MCF 10A (cell line): ENCODE results near the gene NUDT15. TPM values are rescaled to one million over a fixed set of nuclear protein-coding genes. Genes with fewer than 3 reads are reported as not detected.
"Not testable (repeated sequence)": the region's sequence is repeated elsewhere in the genome, so short reads cannot be mapped to it uniquely, and the experiment has no call there.

Source experiments
- BruUV-seq: library from RNA; stranded (reverse); fragments of 400-500 nt; replicated peaks from 2 replicates; lab custom pipeline; 2021; lab: Mats Ljungman, UMichigan
- CTCF ChIA-PET: fragments of 300-600 bp; sonication (Branson Sonifier 250); formaldehyde crosslinking; extraction: SDS; loops from one replicate; lab custom pipeline; 2021; ENCODE audit warnings: antibody characterized with exemption, inconsistent platforms; lab: Yijun Ruan, JAX
- POLR2A ChIA-PET: fragments of 300-600, 350-650 bp; sonication (Branson Sonifier 250); formaldehyde crosslinking; extraction: SDS; loops from one replicate; lab custom pipeline; 2020; ENCODE audit warnings: antibody characterized with exemption, inconsistent platforms; lab: Yijun Ruan, JAX
- DNase-seq: peaks from one replicate; pipeline ENCODE4 v3.0.0-alpha.2; 2018; ENCODE audit not compliant: unreplicated experiment
- H3K27ac Mint-ChIP-seq: one replicate; pipeline ENCODE4 v1.8.0; 2022; ENCODE audit warnings: mild to moderate bottlenecking, low read depth, mixed read lengths; ENCODE audit not compliant: unreplicated experiment
- H3K27me3 Mint-ChIP-seq: one replicate; pipeline ENCODE4 v1.8.0; 2022; ENCODE audit warnings: mixed read lengths; ENCODE audit not compliant: insufficient read depth, unreplicated experiment
- H3K36me3 Mint-ChIP-seq: one replicate; pipeline ENCODE4 v1.8.0; 2022; ENCODE audit warnings: mild to moderate bottlenecking, moderate library complexity, mixed read lengths; ENCODE audit not compliant: insufficient read depth, unreplicated experiment
- H3K4me1 Mint-ChIP-seq: one replicate; pipeline ENCODE4 v1.8.0; 2022; ENCODE audit warnings: mixed read lengths; ENCODE audit not compliant: insufficient read depth, unreplicated experiment
- H3K4me3 Mint-ChIP-seq: one replicate; pipeline ENCODE4 v1.8.0; 2022; ENCODE audit warnings: mild to moderate bottlenecking, moderate library complexity, mixed read lengths; ENCODE audit not compliant: unreplicated experiment
- H3K9me3 Mint-ChIP-seq: one replicate; pipeline ENCODE4 v1.8.0; 2022; ENCODE audit warnings: mixed read lengths; ENCODE audit not compliant: unreplicated experiment
- intact Hi-C: fragments of 100-400 bp; cut with micrococcal nuclease; formaldehyde crosslinking; loops from 2 replicates; pipeline ENCODE4 v1.14.1; 2022
- total RNA-seq: library from RNA; stranded (reverse); gene quantifications from 2 replicates; pipeline ENCODE4 v1.2.3, GENCODE V29; 2022
- TF ChIP-seq, protein P1 (sequence below): fragments of 200-600 bp; IDR thresholded peaks from one replicate; pipeline ENCODE4 v1.8.0; 2022; ENCODE audit warnings: antibody characterized with exemption, mild to moderate bottlenecking; ENCODE audit not compliant: unreplicated experiment

NUDT15 gene
- total RNA-seq, 1 experiment from 2014 or later = 21.6 TPM

DNA sequence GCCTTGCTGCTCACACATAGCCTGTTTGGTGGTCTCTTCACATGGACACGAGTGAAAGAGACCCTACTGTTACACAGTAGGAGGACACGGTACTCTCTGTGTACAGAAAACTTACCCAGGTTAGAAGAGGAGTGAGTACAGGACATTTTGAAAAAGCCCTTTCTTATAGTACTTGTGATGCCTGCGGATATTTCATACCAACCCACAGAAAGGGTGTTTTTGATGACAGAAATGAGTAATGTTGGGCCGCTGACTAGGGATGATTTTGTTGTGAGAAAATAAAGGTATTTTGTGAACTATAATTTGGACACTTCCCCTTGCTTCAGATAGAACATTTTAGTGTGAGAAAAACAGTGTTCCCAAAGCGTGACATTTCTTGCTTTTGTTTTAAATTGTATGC, 18.2 kb downstream of the NUDT15 start:
- H3K27ac Mint-ChIP-seq = no peak overlapping the region
- peaks cover 46% of the 10 kb centered on the region for H3K36me3 Mint-ChIP-seq
- BruUV-seq = no TSS peak
- no peak for DNase-seq
- no peak overlapping the region for H3K4me3 Mint-ChIP-seq
- no peaks in the 10 kb centered on the region for H3K9me3 Mint-ChIP-seq
- TF ChIP-seq, protein P1, sequence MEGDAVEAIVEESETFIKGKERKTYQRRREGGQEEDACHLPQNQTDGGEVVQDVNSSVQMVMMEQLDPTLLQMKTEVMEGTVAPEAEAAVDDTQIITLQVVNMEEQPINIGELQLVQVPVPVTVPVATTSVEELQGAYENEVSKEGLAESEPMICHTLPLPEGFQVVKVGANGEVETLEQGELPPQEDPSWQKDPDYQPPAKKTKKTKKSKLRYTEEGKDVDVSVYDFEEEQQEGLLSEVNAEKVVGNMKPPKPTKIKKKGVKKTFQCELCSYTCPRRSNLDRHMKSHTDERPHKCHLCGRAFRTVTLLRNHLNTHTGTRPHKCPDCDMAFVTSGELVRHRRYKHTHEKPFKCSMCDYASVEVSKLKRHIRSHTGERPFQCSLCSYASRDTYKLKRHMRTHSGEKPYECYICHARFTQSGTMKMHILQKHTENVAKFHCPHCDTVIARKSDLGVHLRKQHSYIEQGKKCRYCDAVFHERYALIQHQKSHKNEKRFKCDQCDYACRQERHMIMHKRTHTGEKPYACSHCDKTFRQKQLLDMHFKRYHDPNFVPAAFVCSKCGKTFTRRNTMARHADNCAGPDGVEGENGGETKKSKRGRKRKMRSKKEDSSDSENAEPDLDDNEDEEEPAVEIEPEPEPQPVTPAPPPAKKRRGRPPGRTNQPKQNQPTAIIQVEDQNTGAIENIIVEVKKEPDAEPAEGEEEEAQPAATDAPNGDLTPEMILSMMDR = no peak
- ChIA-PET CTCF (interaction anchor here (0.6 kb wide), 1 partner anchor 526 kb away, joined by 3 read pairs; no protein-coding TSS in a partner anchor), POLR2A (no interaction called here)
- no peaks in the 10 kb centered on the region for H3K4me1 Mint-ChIP-seq
- no peaks in the 10 kb centered on the region for H3K27me3 Mint-ChIP-seq
- intact Hi-C loops = no loop called here

DNA sequence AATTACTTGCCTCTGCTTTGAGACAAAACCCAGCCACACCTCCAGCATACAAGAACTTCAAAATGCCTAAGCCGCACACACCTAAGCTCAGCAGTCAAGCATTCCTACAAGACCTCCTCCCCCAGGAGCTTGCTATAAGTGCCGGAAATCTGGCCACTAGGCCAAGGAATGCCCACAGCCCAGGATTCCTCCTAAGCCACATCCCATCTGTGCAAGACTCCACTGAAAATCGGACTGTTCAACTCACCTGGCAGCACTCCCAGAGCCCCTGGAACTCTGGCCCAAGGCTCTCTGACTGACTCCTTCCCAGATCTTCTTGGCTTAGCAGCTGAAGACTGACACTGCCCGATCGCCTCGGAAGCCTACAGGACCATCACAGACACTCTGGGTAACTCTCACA, 21.0 kb downstream of the NUDT15 start:
- BruUV-seq, H3K4me1 Mint-ChIP-seq, H3K27ac Mint-ChIP-seq, H3K4me3 Mint-ChIP-seq, intact Hi-C loops, H3K27me3 Mint-ChIP-seq, H3K9me3 Mint-ChIP-seq, DNase-seq, POLR2A ChIA-PET: not testable (repeated sequence)
- CTCF ChIA-PET = interaction anchor here (0.9 kb wide), 1 partner anchor 21 kb away, joined by 4 read pairs; the partner anchor contains the start of gene NUDT15
- peaks cover 19% of the 10 kb centered on the region for H3K36me3 Mint-ChIP-seq

DNA sequence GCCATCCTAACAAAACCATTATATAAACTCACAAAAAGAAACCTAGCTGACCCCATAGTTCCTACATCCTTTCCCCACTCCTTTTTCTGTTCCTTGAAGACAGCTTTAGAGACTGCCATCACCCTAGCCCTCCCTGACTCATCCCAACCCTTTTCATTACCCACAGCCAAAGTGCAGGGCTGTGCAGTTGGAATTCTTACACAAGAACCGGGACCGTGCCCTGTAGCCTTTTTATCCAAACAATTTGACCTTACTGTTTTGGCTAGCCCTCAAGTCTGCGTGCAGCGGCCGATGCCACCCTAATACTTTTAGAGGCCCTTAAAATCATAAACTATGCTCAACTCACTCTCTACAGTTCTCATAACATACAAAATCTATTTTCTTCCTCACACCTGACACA, 22.4 kb downstream of the NUDT15 start:
- H3K27me3 Mint-ChIP-seq, H3K4me1 Mint-ChIP-seq, intact Hi-C loops, POLR2A ChIA-PET, H3K4me3 Mint-ChIP-seq, CTCF ChIA-PET, H3K9me3 Mint-ChIP-seq, BruUV-seq, DNase-seq: not testable (repeated sequence)
- Mint-ChIP-seq H3K36me3 (peaks cover 23% of the 10 kb centered on the region), H3K27ac (peak overlapping the region; percentile 0)

DNA sequence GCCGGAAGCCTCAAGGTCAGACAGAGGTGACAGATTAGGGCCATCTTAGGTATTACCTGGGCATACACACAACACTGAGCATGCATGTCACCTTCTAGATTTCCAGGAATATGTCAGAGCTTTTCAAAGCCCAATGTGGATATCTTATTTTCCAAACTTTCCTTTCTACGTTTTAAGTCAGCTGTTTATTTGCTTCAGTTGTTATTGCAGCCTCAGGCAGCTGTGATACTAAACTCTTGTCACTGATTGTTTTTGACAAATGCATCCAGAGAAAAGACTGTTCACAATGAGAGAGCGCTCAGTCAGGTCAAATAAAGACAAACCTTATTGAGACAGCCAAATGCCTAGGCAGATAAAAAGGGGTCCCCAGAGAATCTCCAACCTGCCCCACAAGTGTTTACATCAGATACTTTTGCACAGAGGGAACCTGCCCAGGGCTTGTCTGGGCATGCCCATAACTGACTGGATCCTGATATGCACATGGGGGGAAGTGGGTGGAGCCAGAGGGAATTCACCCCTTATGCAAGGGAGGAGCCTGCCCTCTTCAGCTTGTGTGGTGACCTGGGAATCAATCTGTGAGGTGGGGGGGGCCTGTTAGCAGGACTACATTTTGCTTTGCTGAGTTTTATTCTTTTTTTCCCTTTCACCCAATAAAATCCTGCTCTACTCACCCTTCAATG, 28.9 kb downstream of the NUDT15 start:
- TSS peak; percentile 11 for BruUV-seq
- Mint-ChIP-seq H3K9me3 (no peaks in the 10 kb centered on the region), H3K27ac (peak overlapping the region; percentile 91), H3K4me3 (no peak overlapping the region), H3K4me1 (no peaks in the 10 kb centered on the region), H3K27me3 (no peaks in the 10 kb centered on the region), H3K36me3 (peaks cover 38% of the 10 kb centered on the region)
- DNase-seq = peak; percentile 57
- TF ChIP-seq, protein P1 = no peak
- CTCF ChIA-PET = interaction anchor here (2.1 kb wide), 1 partner anchor 28 kb away, joined by 10 read pairs; the partner anchor contains the start of gene NUDT15
- POLR2A ChIA-PET = interaction anchor here (0.6 to 2.1 kb wide), 7 partner anchors 9 to 1595 kb away, joined by 3 to 9 read pairs (median 3); partner anchors contain the start of genes MED4, NUDT15 and SUCLA2
- intact Hi-C loops = no loop called here

DNA sequence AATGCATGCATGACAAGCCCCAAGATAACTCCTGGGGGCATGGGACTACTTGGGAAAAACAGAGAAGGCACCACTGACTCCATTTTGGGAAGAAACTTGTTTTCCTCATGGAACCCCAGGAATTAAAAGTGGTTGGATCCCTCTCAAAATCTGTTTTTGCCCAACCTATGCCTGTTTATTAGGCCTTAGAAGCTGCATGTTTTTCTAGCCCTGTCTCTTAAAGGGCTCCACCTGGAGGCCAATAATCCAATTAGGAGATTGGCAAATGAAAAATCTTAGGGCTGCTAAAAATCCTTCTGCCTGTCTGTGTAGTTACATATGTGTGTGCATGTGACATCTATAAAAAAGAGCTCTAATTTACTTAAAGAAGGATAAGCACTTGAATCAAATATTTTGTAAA, 30.5 kb downstream of the NUDT15 start:
- H3K27me3 Mint-ChIP-seq = no peaks in the 10 kb centered on the region
- DNase-seq = no peak
- POLR2A ChIA-PET = interaction anchor here (1.4 kb wide), 1 partner anchor 30 kb away, joined by 3 read pairs; no protein-coding TSS in a partner anchor
- peaks cover 54% of the 10 kb centered on the region for H3K36me3 Mint-ChIP-seq
- no peaks in the 10 kb centered on the region for H3K4me1 Mint-ChIP-seq
- H3K9me3 Mint-ChIP-seq = no peaks in the 10 kb centered on the region
- CTCF ChIA-PET = interaction anchor here (0.6 kb wide), 1 partner anchor 195 kb away, joined by 3 read pairs; no protein-coding TSS in a partner anchor
- H3K4me3 Mint-ChIP-seq = no peak overlapping the region
- intact Hi-C loops = no loop called here
- TF ChIP-seq, protein P1 = no peak
- no peak overlapping the region for H3K27ac Mint-ChIP-seq
- BruUV-seq = no TSS peak
